Stomach (tissue), 4 donors: ENCODE results near the gene ETNK2.

Source experiments
- CTCF ChIP-seq, 7 experiments: fragments of 450-650 bp in 4 of 7; fragments of 200-600 bp in 3 of 7; sonication (generic) in 3 of 7; IDR thresholded peaks; one replicate each; pipeline ENCODE4 v1.5.1; 2016 to 2019; ENCODE audit warnings: antibody characterized with exemption in 7 of 7, control low read depth in 2 of 7, mild to moderate bottlenecking in 1 of 7
- EP300 ChIP-seq: sonication (generic); formaldehyde crosslinking; IDR thresholded peaks from one replicate; pipeline ENCODE4 v1.6.1; 2017; ENCODE audit warnings: antibody characterized with exemption
- POLR2A ChIP-seq, 4 donors: fragments of 450-650 bp; IDR thresholded peaks; one replicate each; pipeline ENCODE4 v1.6.1; 2016; ENCODE audit warnings: antibody characterized with exemption in 4 of 4, control low read depth in 2 of 4, mild to moderate bottlenecking in 1 of 4, moderate library complexity in 1 of 4
- POLR2AphosphoS5 ChIP-seq, 3 donors: sonication (generic); formaldehyde crosslinking; IDR thresholded peaks; one replicate each; pipeline ENCODE4 v1.6.1; 2016; ENCODE audit warnings: antibody characterized with exemption in 3 of 3

- TF ChIP-seq CTCF (IDR thresholded peaks at IDR 0.05): no peak
- no peak for TF ChIP-seq POLR2A (IDR thresholded peaks at IDR 0.05)
- TF ChIP-seq POLR2AphosphoS5 (IDR thresholded peaks at IDR 0.05): no peak
- TF ChIP-seq EP300: no peak
Measured at GRCh38 chr1:204092632-204093420, 59.0 kb downstream of the ETNK2 start.
